ENCODE results near the gene NCAM1.

The NCAM1 gene

DNA sequence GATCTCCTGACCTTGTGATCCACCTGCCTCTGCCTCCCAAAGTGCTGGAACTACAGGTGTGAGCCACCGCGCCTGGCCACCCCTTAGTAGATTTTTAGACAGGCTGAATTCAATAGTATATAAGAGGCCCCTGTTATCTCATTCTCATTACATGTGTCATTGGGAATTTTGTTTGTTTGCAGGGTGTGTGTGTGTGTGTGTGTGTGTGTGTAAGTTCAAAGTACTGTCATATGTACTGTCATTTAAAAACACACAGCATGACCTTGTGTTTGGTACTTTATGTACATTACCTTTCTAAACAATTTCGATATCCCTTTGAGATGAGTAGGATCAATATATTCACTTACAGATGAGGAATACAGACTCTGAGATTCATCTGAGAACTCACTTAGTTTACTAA is 234.5 kb downstream of the NCAM1 start:
- Histone ChIP-seq H3K4me1 (ENCODE audit: control insufficient read depth, insufficient read depth, low read length) (peaks cover 9% of the 10 kb centered on the region), H3K36me3 (ENCODE audit: control insufficient read depth, insufficient read depth, low read length) (no peaks in the 10 kb centered on the region), H3K9ac (ENCODE audit: low read length) (no peak overlapping the region), H3K27me3 (ENCODE audit: control insufficient read depth, insufficient read depth, low read length) (no peaks in the 10 kb centered on the region), H3K4me3 (ENCODE audit: low read length) (no peak overlapping the region), H3K27ac (ENCODE audit: low read depth, low read length) (no peak overlapping the region)

DNA sequence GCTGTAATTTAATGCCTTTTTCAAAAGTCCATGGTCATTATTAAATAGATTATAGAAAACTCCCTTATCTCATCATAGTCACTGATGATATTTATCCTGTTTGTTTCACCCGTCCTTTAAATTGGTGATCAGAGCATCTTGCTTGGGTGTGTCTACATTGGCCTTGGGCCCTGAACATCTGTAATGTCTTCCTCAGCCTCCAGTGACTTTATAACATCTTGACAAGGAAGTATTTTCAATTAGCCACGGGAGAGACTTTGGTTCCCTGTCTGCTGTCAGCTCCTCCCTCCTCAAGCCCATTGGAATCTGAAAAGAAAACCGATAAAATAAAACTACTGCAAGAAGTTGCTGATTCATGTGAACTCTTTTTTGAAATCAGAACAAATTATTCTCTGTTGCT is 236.2 kb downstream of the NCAM1 start:
- peaks cover 9% of the 10 kb centered on the region for H3K4me1 ChIP-seq (ENCODE audit: control insufficient read depth, insufficient read depth, low read length)
- H3K9ac ChIP-seq (ENCODE audit: low read length): no peak overlapping the region
- H3K36me3 ChIP-seq (ENCODE audit: control insufficient read depth, insufficient read depth, low read length): no peaks in the 10 kb centered on the region
- no peak overlapping the region for H3K4me3 ChIP-seq (ENCODE audit: low read length)
- H3K27ac ChIP-seq (ENCODE audit: low read depth, low read length): no peak overlapping the region
- no peaks in the 10 kb centered on the region for H3K27me3 ChIP-seq (ENCODE audit: control insufficient read depth, insufficient read depth, low read length)

- Histone ChIP-seq H3K27ac (ENCODE audit: low read depth, low read length) (no peak overlapping the region), H3K9ac (ENCODE audit: low read length) (no peak overlapping the region)
Observed at GRCh38 chr11:113198972-113199661, 237.9 kb downstream of the NCAM1 start.

GRCh38 chr11:113199866-113200265 is 238.6 kb downstream of the NCAM1 start:
- H3K4me1 ChIP-seq (ENCODE audit: control insufficient read depth, insufficient read depth, low read length): peaks cover 2% of the 10 kb centered on the region
- H3K4me3 ChIP-seq (ENCODE audit: low read length): no peak overlapping the region
- no peaks in the 10 kb centered on the region for H3K36me3 ChIP-seq (ENCODE audit: control insufficient read depth, insufficient read depth, low read length)
- H3K27me3 ChIP-seq (ENCODE audit: control insufficient read depth, insufficient read depth, low read length): no peaks in the 10 kb centered on the region
- H3K27ac ChIP-seq (ENCODE audit: low read depth, low read length): no peak overlapping the region
- no peak overlapping the region for H3K9ac ChIP-seq (ENCODE audit: low read length)

More at GRCh38 chr11:113198972-113199661, 237.9 kb downstream of the NCAM1 start:
- peaks cover 3% of the 10 kb centered on the region for H3K4me1 ChIP-seq (ENCODE audit: control insufficient read depth, insufficient read depth, low read length)
- no peaks in the 10 kb centered on the region for H3K27me3 ChIP-seq (ENCODE audit: control insufficient read depth, insufficient read depth, low read length)
- H3K4me3 ChIP-seq (ENCODE audit: low read length): no peak overlapping the region
- no peaks in the 10 kb centered on the region for H3K36me3 ChIP-seq (ENCODE audit: control insufficient read depth, insufficient read depth, low read length)

GRCh38 chr11:113201054-113201818 is 240.0 kb downstream of the NCAM1 start:
- Histone ChIP-seq H3K4me3 (ENCODE audit: low read length) (no peak overlapping the region), H3K27ac (ENCODE audit: low read depth, low read length) (no peak overlapping the region), H3K27me3 (ENCODE audit: control insufficient read depth, insufficient read depth, low read length) (no peaks in the 10 kb centered on the region), H3K4me1 (ENCODE audit: control insufficient read depth, insufficient read depth, low read length) (peaks cover 2% of the 10 kb centered on the region), H3K36me3 (ENCODE audit: control insufficient read depth, insufficient read depth, low read length) (no peaks in the 10 kb centered on the region), H3K9ac (ENCODE audit: low read length) (no peak overlapping the region)

DNA sequence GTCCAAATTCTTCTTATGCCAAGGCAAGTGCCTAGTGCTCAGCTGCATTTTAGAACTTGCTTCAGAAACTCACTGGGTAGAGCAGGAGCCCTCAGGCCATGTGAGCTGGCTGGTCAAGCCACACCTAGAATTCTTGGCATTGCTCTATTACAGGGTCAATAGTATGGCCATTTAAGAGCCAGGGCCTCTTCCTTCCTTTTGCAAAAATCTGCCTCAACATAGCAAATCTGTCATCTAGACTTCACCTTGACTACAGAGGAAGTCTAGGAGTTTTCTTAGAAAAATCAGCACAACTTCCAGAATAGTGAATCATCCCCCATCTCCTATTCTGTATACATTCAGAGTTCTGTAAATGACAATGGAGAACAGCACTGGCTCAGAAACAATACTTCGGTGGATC is 241.2 kb downstream of the NCAM1 start:
- Histone ChIP-seq H3K4me1 (ENCODE audit: control insufficient read depth, insufficient read depth, low read length) (peaks cover 2% of the 10 kb centered on the region), H3K36me3 (ENCODE audit: control insufficient read depth, insufficient read depth, low read length) (no peaks in the 10 kb centered on the region), H3K4me3 (ENCODE audit: low read length) (no peak overlapping the region), H3K27me3 (ENCODE audit: control insufficient read depth, insufficient read depth, low read length) (no peaks in the 10 kb centered on the region), H3K27ac (ENCODE audit: low read depth, low read length) (no peak overlapping the region), H3K9ac (ENCODE audit: low read length) (no peak overlapping the region)

GRCh38 chr11:113203141-113203753 is 242.0 kb downstream of the NCAM1 start:
- Histone ChIP-seq H3K36me3 (ENCODE audit: control insufficient read depth, insufficient read depth, low read length) (peaks cover 2% of the 10 kb centered on the region), H3K4me3 (ENCODE audit: low read length) (no peak overlapping the region), H3K27ac (ENCODE audit: low read depth, low read length) (no peak overlapping the region), H3K27me3 (ENCODE audit: control insufficient read depth, insufficient read depth, low read length) (no peaks in the 10 kb centered on the region), H3K9ac (ENCODE audit: low read length) (no peak overlapping the region), H3K4me1 (ENCODE audit: control insufficient read depth, insufficient read depth, low read length) (peaks cover 2% of the 10 kb centered on the region)

GRCh38 chr11:113204280-113204679 is 243.1 kb downstream of the NCAM1 start:
- Histone ChIP-seq H3K27me3 (ENCODE audit: control insufficient read depth, insufficient read depth, low read length) (no peaks in the 10 kb centered on the region), H3K4me3 (ENCODE audit: low read length) (no peak overlapping the region), H3K36me3 (ENCODE audit: control insufficient read depth, insufficient read depth, low read length) (peaks cover 2% of the 10 kb centered on the region), H3K4me1 (ENCODE audit: control insufficient read depth, insufficient read depth, low read length) (no peaks in the 10 kb centered on the region), H3K9ac (ENCODE audit: low read length) (no peak overlapping the region), H3K27ac (ENCODE audit: low read depth, low read length) (no peak overlapping the region)

DNA sequence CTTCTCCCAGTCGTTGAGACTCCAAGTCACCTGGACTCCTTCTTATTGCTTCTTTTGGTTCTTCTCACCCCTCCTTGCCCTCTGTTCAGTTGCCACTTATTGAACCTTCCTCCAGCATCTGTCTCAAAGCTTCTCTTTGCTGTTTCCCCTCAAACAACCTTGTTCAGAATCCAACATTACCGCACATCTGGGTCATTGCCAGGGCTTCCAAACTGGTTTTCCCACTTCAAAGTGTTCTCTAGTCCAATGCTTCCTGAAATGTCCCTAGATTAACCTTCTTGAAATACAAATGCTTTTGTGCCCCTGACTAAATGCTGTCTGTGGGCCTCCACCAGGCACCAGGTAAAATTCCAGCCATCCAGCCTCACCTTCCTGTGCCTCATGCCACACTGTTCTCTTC is 252.3 kb downstream of the NCAM1 start:
- no peaks in the 10 kb centered on the region for H3K27me3 ChIP-seq (ENCODE audit: control insufficient read depth, insufficient read depth, low read length)
- H3K4me3 ChIP-seq (ENCODE audit: low read length): no peak overlapping the region
- H3K27ac ChIP-seq (ENCODE audit: low read depth, low read length): no peak overlapping the region
- no peaks in the 10 kb centered on the region for H3K4me1 ChIP-seq (ENCODE audit: control insufficient read depth, insufficient read depth, low read length)
- no peak overlapping the region for H3K9ac ChIP-seq (ENCODE audit: low read length)
- H3K36me3 ChIP-seq (ENCODE audit: control insufficient read depth, insufficient read depth, low read length): no peaks in the 10 kb centered on the region

- H3K9ac ChIP-seq (ENCODE audit: low read length): no peak overlapping the region
- H3K4me3 ChIP-seq (ENCODE audit: low read length): no peak overlapping the region
- H3K27ac ChIP-seq (ENCODE audit: low read depth, low read length): no peak overlapping the region
- H3K36me3 ChIP-seq (ENCODE audit: control insufficient read depth, insufficient read depth, low read length): no peaks in the 10 kb centered on the region
- H3K27me3 ChIP-seq (ENCODE audit: control insufficient read depth, insufficient read depth, low read length): no peaks in the 10 kb centered on the region
- no peaks in the 10 kb centered on the region for H3K4me1 ChIP-seq (ENCODE audit: control insufficient read depth, insufficient read depth, low read length)
Observed at GRCh38 chr11:113222241-113222640, 261.0 kb downstream of the NCAM1 start.

GRCh38 chr11:113234888-113235287 is 273.7 kb downstream of the NCAM1 start:
- no peak overlapping the region for H3K27ac ChIP-seq (ENCODE audit: low read depth, low read length)
- no peak overlapping the region for H3K4me3 ChIP-seq (ENCODE audit: low read length)
- H3K36me3 ChIP-seq (ENCODE audit: control insufficient read depth, insufficient read depth, low read length): peaks cover 3% of the 10 kb centered on the region
- H3K27me3 ChIP-seq (ENCODE audit: control insufficient read depth, insufficient read depth, low read length): peaks cover 2% of the 10 kb centered on the region
- H3K4me1 ChIP-seq (ENCODE audit: control insufficient read depth, insufficient read depth, low read length): no peaks in the 10 kb centered on the region
- no peak overlapping the region for H3K9ac ChIP-seq (ENCODE audit: low read length)

DNA sequence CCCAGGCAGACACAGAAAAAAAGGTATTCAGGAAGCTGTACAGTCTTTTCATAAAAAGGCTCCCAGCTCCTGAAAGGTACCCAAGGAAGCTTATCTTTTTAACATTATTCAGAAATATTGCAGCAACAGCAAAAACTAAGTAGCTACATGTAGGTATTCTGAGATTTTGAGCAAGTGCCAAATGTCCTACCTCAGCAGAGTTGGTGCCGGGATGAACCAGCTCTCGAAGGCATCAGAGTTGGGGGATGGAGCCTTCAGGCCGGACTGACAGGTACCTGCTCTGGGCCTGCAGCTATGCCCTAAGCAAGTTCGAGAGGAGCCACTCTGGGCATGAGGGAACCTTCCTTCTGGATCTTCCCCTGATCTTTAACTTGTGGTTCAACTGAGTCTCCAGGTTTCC is 276.0 kb downstream of the NCAM1 start:
- Histone ChIP-seq H3K27me3 (ENCODE audit: control insufficient read depth, insufficient read depth, low read length) (peaks cover 2% of the 10 kb centered on the region), H3K36me3 (ENCODE audit: control insufficient read depth, insufficient read depth, low read length) (peaks cover 3% of the 10 kb centered on the region), H3K4me3 (ENCODE audit: low read length) (no peak overlapping the region), H3K4me1 (ENCODE audit: control insufficient read depth, insufficient read depth, low read length) (no peaks in the 10 kb centered on the region), H3K27ac (ENCODE audit: low read depth, low read length) (no peak overlapping the region), H3K9ac (ENCODE audit: low read length) (no peak overlapping the region)
